HCT116 (cell line): Measurements from ENCODE around the gene ZNF215. TPM values are rescaled to one million over a fixed set of nuclear protein-coding genes. Genes with fewer than 3 reads are reported as not detected.

Source experiments
- ATAC-seq: fragments of 200-7000 bp; cut with Tn5 transposase; 2 replicates; pipeline ENCODE4 v1.9.1; 2020; ENCODE audit warnings: mild to moderate bottlenecking, moderate library complexity
- BruUV-seq: library from RNA; stranded (reverse); fragments of 400-500 nt; replicated peaks from 2 replicates; lab custom pipeline; 2021; lab: Mats Ljungman, UMichigan
- CTCF ChIA-PET: fragments of 300-600 bp; sonication (Branson Sonifier 250); formaldehyde crosslinking; loops from one replicate; lab custom pipeline; 2021; ENCODE audit warnings: antibody characterized with exemption; lab: Charles Lee
- POLR2A ChIA-PET: fragments of 300-600, 350-600 bp; sonication (Branson Sonifier 250); formaldehyde crosslinking; loops from one replicate; lab custom pipeline; 2021; ENCODE audit warnings: antibody characterized with exemption; lab: Charles Lee
- RAD21 ChIA-PET, 2 experiments: fragments of 300-600 bp; sonication (Branson Sonifier 250); formaldehyde crosslinking; loops; one replicate each; lab custom pipeline; 2023; ENCODE audit warnings: low total read pairs in 2 of 2; ENCODE audit not compliant: uncharacterized antibody in 2 of 2, unreplicated experiment in 2 of 2, low non-redundant PET in 1 of 2; lab: Charles Lee
- DNase-seq: peaks from one replicate; pipeline ENCODE4 v3.0.0-alpha.2; 2010; ENCODE audit warnings: low read depth, low spot score
- H2AFZ ChIP-seq: fragments of 200-600 bp; shearing (Covaris generic), sonication (generic); 2 replicates; pipeline ENCODE4 v1.6.1; 2017; ENCODE audit warnings: low read depth, mixed run types, mixed read lengths, antibody characterized with exemption, low read length; ENCODE audit not compliant: poor library complexity, severe bottlenecking
- H3K27ac ChIP-seq: 2 replicates; pipeline ENCODE4 v1.5.1; 2012; ENCODE audit warnings: low read depth, low read length
- H3K27me3 ChIP-seq: fragments of 200-600 bp; sonication (generic); 2 replicates; pipeline ENCODE4 v1.6.1; 2016; ENCODE audit warnings: mixed run types, low read length, mixed read lengths; ENCODE audit not compliant: insufficient read depth
- H3K36me3 ChIP-seq, 2 experiments: fragments of 200-500 bp in 1 of 2; fragments of 200-600 bp in 1 of 2; sonication (Bioruptor generic) in 1 of 2; sonication (generic) in 1 of 2; 2 replicates each; pipeline versions ENCODE4 v1.5.1 to v1.6.1; 2014 to 2016; ENCODE audit warnings: low read length in 2 of 2, inconsistent platforms in 1 of 2, mixed read lengths in 1 of 2, mixed run types in 1 of 2; ENCODE audit not compliant: insufficient read depth in 2 of 2, control insufficient read depth in 1 of 2
- H3K4me1 ChIP-seq, 2 experiments: fragments of 200-600 bp in 1 of 2; sonication (generic) in 1 of 2; 2 replicates each; pipeline versions ENCODE4 v1.5.1 to v1.6.1; 2012 to 2017; ENCODE audit warnings: low read length in 2 of 2, inconsistent platforms in 1 of 2, mild to moderate bottlenecking in 1 of 2, mixed read lengths in 1 of 2, mixed run types in 1 of 2, moderate library complexity in 1 of 2; ENCODE audit not compliant: insufficient read depth in 2 of 2, control insufficient read depth in 1 of 2
- H3K4me2 ChIP-seq: fragments of 200-600 bp; sonication (generic); 2 replicates; pipeline ENCODE4 v1.6.1; 2017; ENCODE audit warnings: mixed run types, low read length, mixed read lengths
- H3K4me3 ChIP-seq, 2 experiments: fragments of 200-600 bp in 1 of 2; sonication (generic) in 1 of 2; replicated peaks in 1 of 2; 2 replicates each; pipeline ENCODE4 v1.5.1; 2011 to 2016; ENCODE audit warnings: low read length in 2 of 2, control low read depth in 1 of 2, low read depth in 1 of 2, mild to moderate bottlenecking in 1 of 2, mixed read lengths in 1 of 2, mixed run types in 1 of 2
- H3K79me2 ChIP-seq: fragments of 200-600 bp; sonication (generic); 2 replicates; pipeline ENCODE4 v1.6.1; 2017; ENCODE audit warnings: mild to moderate bottlenecking, mixed run types, low read length, moderate library complexity, mixed read lengths; ENCODE audit not compliant: insufficient read depth
- H3K9ac ChIP-seq: fragments of 200-600 bp; sonication (generic); 2 replicates; pipeline ENCODE4 v1.6.1; 2016; ENCODE audit warnings: low read length, mixed read lengths
- H3K9me2 ChIP-seq: fragments of 200-600 bp; sonication (generic), shearing (Covaris generic); 2 replicates; pipeline ENCODE4 v1.6.1; 2017; ENCODE audit warnings: mixed run types, mild to moderate bottlenecking, moderate library complexity; ENCODE audit not compliant: insufficient read depth
- H3K9me3 ChIP-seq, 2 experiments: fragments of 200-500 bp in 1 of 2; fragments of 200-600 bp in 1 of 2; sonication (Bioruptor generic) in 1 of 2; sonication (generic) in 1 of 2; 2 replicates each; pipeline ENCODE4 v1.6.1; 2014 to 2017; ENCODE audit warnings: low read length in 2 of 2, mixed read lengths in 2 of 2, inconsistent platforms in 1 of 2, low read depth in 1 of 2, mild to moderate bottlenecking in 1 of 2, mixed run types in 1 of 2, moderate library complexity in 1 of 2; ENCODE audit not compliant: control insufficient read depth in 1 of 2, insufficient read depth in 1 of 2
- H4K20me1 ChIP-seq: fragments of 200-600 bp; sonication (generic), shearing (Covaris generic); 2 replicates; pipeline ENCODE4 v1.6.1; 2017; ENCODE audit warnings: mixed run types, mild to moderate bottlenecking, moderate library complexity; ENCODE audit not compliant: insufficient read depth
- CBX3 ChIP-seq: IDR thresholded peaks from 2 replicates; pipeline ENCODE4 v1.6.1; 2012; ENCODE audit warnings: low read depth
- CEBPB ChIP-seq: IDR thresholded peaks from 2 replicates; pipeline ENCODE4 v1.6.1; 2012; ENCODE audit warnings: low read depth
- ELF1 ChIP-seq: IDR thresholded peaks from 2 replicates; pipeline ENCODE4 v1.6.1; 2012; ENCODE audit warnings: low read depth, borderline replicate concordance
- EZH2 ChIP-seq: fragments of 200-600 bp; sonication (generic); IDR thresholded peaks from 2 replicates; pipeline ENCODE4 v1.6.1; 2017; ENCODE audit warnings: antibody characterized with exemption, mixed run types
- EZH2phosphoT487 ChIP-seq: fragments of 200-600 bp; IDR thresholded peaks from 2 replicates; pipeline ENCODE4 v1.6.1; 2018; ENCODE audit warnings: antibody characterized with exemption, borderline replicate concordance
- FOSL1 ChIP-seq: IDR thresholded peaks from 2 replicates; pipeline ENCODE4 v1.6.1; 2012; ENCODE audit warnings: low read depth
- POLR2A ChIP-seq: IDR thresholded peaks from 2 replicates; pipeline ENCODE4 v1.7.0; 2011; ENCODE audit warnings: borderline replicate concordance; ENCODE audit not compliant: insufficient read depth, insufficient read length; ENCODE audit errors: extremely low read depth
- SIN3A ChIP-seq: IDR thresholded peaks from 2 replicates; pipeline ENCODE4 v1.6.1; 2012; ENCODE audit warnings: low read depth
- SP1 ChIP-seq: IDR thresholded peaks from 2 replicates; pipeline ENCODE4 v1.6.1; 2012; ENCODE audit warnings: low read depth
- YY1 ChIP-seq: IDR thresholded peaks from 2 replicates; pipeline ENCODE4 v1.6.1; 2011; ENCODE audit warnings: low read length, low read depth, moderate library complexity, mild to moderate bottlenecking; ENCODE audit not compliant: insufficient replicate concordance; ENCODE audit errors: extremely low read depth
- ZFX ChIP-seq: fragments of 450-650 bp; IDR thresholded peaks from 2 replicates; pipeline ENCODE4 v1.6.1; 2017
- intact Hi-C: fragments of 100-400 bp; cut with micrococcal nuclease; formaldehyde crosslinking; loops from 2 replicates; pipeline ENCODE4 v1.10.0; 2022
- total RNA-seq: library from RNA; stranded (reverse); gene quantifications from one replicate; pipeline ENCODE4 v1.2.1, GENCODE V29; 2021; ENCODE audit not compliant: unreplicated experiment
- TF ChIP-seq, protein P1 (sequence below): IDR thresholded peaks from 2 replicates; pipeline ENCODE4 v1.6.1; 2012; ENCODE audit warnings: low read depth
- TF ChIP-seq, protein P2 (sequence below), 3 experiments: fragments of 200-600 bp in 1 of 3; sonication (generic) in 1 of 3; IDR thresholded peaks in 2 of 3; conservative IDR thresholded peaks in 1 of 3; 2 replicates each; pipeline ENCODE4 v1.5.1; 2012 to 2017; ENCODE audit warnings: low read depth in 2 of 3, low read length in 2 of 3, antibody characterized with exemption in 1 of 3, borderline replicate concordance in 1 of 3, control low read depth in 1 of 3, mild to moderate bottlenecking in 1 of 3, mixed read lengths in 1 of 3, mixed run types in 1 of 3, moderate library complexity in 1 of 3; ENCODE audit not compliant: insufficient read depth in 1 of 3
- TF ChIP-seq, protein P3 (sequence below): IDR thresholded peaks from 2 replicates; pipeline ENCODE4 v1.6.1; 2012

The ZNF215 gene
- total RNA-seq, 1 experiment from 2014 or later: 9.9 TPM

DNA sequence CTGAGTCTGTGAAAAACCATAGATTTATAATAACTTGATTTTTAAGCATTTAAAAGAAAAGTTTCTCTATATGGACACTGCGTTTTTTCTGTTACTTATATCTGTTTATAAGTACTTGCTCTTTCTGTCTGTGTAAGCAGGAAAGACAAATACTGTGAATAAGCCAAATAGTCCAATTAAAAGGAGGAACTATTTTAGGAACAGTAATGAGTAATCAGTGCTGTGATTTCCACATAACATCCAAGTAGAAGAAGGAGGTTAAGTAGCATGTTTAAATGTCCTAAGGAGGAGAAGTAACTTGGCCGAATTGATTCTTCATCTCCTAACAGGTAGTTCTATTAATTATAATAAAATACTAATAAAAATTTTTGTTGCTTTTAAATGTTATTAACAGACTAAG, 53.1 kb downstream of the ZNF215 start:
- no peak overlapping the region for H3K9ac ChIP-seq
- H3K27ac ChIP-seq: no peak overlapping the region
- no peak for TF ChIP-seq FOSL1
- no TSS peak for BruUV-seq
- ATAC-seq (no peak), DNase-seq (no peak)
- H3K9me3 ChIP-seq: no peaks in the 10 kb centered on the region
- no peaks in the 10 kb centered on the region for H3K36me3 ChIP-seq
- H3K9me2 ChIP-seq: no peaks in the 10 kb centered on the region
- H3K4me1 ChIP-seq: no peaks in the 10 kb centered on the region
- CTCF ChIA-PET: no interaction called here
- no peaks in the 10 kb centered on the region for H3K27me3 ChIP-seq
- no peaks in the 10 kb centered on the region for H4K20me1 ChIP-seq
- no peak overlapping the region for H3K4me2 ChIP-seq
- POLR2A ChIA-PET: no interaction called here
- no peak overlapping the region for H3K4me3 ChIP-seq
- intact Hi-C loops: no loop called here
- no peak overlapping the region for H2AFZ ChIP-seq
- no peaks in the 10 kb centered on the region for H3K79me2 ChIP-seq
- RAD21 ChIA-PET: no interaction called here

DNA sequence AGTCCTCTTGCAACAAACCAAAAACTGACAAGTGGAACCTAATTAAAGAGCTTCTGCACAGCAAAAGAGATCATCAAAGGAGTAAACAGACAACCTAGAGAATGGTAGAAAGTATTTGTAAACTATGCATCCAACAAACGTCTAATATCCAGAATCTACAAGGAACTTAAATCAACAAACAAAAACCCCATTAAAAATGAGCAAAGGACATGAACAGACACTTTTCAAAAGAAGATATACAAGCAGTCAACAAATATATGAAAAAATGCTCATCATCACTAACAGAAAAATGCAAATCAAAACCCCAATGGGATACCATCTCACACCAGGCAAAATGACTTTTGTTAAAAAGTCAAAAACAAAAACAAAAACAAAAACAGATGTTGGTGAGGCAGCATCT, 60.3 kb downstream of the ZNF215 start:
- ATAC-seq (no peak), DNase-seq (no peak)
- no peak overlapping the region for H3K4me2 ChIP-seq
- no peak overlapping the region for H2AFZ ChIP-seq
- ChIA-PET POLR2A (no interaction called here), CTCF (no interaction called here), RAD21 (no interaction called here)
- H3K4me1 ChIP-seq: no peaks in the 10 kb centered on the region
- no peaks in the 10 kb centered on the region for H3K27me3 ChIP-seq
- no peaks in the 10 kb centered on the region for H4K20me1 ChIP-seq
- H3K9ac ChIP-seq: no peak overlapping the region
- H3K4me3 ChIP-seq: no peak overlapping the region
- no peaks in the 10 kb centered on the region for H3K9me2 ChIP-seq
- intact Hi-C loops: no loop called here
- H3K79me2 ChIP-seq: no peaks in the 10 kb centered on the region
- no peaks in the 10 kb centered on the region for H3K36me3 ChIP-seq
- H3K27ac ChIP-seq: no peak overlapping the region
- no peaks in the 10 kb centered on the region for H3K9me3 ChIP-seq
- BruUV-seq: no TSS peak
- TF ChIP-seq SIN3A (no peak), SP1 (no peak), POLR2A (no peak), ELF1 (no peak), YY1 (no peak), CBX3 (no peak), EZH2phosphoT487 (no peak), CEBPB (no peak), ZFX (no peak), EZH2 (no peak)
- TF ChIP-seq, protein P1, sequence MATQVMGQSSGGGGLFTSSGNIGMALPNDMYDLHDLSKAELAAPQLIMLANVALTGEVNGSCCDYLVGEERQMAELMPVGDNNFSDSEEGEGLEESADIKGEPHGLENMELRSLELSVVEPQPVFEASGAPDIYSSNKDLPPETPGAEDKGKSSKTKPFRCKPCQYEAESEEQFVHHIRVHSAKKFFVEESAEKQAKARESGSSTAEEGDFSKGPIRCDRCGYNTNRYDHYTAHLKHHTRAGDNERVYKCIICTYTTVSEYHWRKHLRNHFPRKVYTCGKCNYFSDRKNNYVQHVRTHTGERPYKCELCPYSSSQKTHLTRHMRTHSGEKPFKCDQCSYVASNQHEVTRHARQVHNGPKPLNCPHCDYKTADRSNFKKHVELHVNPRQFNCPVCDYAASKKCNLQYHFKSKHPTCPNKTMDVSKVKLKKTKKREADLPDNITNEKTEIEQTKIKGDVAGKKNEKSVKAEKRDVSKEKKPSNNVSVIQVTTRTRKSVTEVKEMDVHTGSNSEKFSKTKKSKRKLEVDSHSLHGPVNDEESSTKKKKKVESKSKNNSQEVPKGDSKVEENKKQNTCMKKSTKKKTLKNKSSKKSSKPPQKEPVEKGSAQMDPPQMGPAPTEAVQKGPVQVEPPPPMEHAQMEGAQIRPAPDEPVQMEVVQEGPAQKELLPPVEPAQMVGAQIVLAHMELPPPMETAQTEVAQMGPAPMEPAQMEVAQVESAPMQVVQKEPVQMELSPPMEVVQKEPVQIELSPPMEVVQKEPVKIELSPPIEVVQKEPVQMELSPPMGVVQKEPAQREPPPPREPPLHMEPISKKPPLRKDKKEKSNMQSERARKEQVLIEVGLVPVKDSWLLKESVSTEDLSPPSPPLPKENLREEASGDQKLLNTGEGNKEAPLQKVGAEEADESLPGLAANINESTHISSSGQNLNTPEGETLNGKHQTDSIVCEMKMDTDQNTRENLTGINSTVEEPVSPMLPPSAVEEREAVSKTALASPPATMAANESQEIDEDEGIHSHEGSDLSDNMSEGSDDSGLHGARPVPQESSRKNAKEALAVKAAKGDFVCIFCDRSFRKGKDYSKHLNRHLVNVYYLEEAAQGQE: no peak
- TF ChIP-seq, protein P2, sequence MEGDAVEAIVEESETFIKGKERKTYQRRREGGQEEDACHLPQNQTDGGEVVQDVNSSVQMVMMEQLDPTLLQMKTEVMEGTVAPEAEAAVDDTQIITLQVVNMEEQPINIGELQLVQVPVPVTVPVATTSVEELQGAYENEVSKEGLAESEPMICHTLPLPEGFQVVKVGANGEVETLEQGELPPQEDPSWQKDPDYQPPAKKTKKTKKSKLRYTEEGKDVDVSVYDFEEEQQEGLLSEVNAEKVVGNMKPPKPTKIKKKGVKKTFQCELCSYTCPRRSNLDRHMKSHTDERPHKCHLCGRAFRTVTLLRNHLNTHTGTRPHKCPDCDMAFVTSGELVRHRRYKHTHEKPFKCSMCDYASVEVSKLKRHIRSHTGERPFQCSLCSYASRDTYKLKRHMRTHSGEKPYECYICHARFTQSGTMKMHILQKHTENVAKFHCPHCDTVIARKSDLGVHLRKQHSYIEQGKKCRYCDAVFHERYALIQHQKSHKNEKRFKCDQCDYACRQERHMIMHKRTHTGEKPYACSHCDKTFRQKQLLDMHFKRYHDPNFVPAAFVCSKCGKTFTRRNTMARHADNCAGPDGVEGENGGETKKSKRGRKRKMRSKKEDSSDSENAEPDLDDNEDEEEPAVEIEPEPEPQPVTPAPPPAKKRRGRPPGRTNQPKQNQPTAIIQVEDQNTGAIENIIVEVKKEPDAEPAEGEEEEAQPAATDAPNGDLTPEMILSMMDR (IDR thresholded peaks at IDR 0.05 in 2 of 3, conservative IDR thresholded peaks at IDR 0.05 in 1 of 3; ENCODE audit: borderline replicate concordance in 1 of 3, insufficient read depth in 1 of 3, low read depth in 2 of 3, low read length in 2 of 3): no peak
- TF ChIP-seq, protein P3, sequence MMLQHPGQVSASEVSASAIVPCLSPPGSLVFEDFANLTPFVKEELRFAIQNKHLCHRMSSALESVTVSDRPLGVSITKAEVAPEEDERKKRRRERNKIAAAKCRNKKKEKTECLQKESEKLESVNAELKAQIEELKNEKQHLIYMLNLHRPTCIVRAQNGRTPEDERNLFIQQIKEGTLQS: no peak
